ENCODE data around the gene CLIP1. TPM values are rescaled to one million over a fixed set of nuclear protein-coding genes. Genes with fewer than 3 reads are reported as not detected.

Gene CLIP1
- total RNA-seq, 1 experiment from 2014 or later, result 62.2 TPM

- CTCF ChIA-PET, result no interaction called here
- Histone ChIP-seq H3K4me3 (ENCODE audit: low read depth, low read length, poor library complexity, severe bottlenecking) (no peak overlapping the region), H3K27ac (ENCODE audit: low read depth, low read length, poor library complexity, severe bottlenecking) (no peak overlapping the region), H3K4me1 (ENCODE audit: insufficient read depth, low read length, poor library complexity, severe bottlenecking) (no peaks in the 10 kb centered on the region), H3K27me3 (replicated peaks; ENCODE audit: insufficient read depth, low read depth, low read length, poor library complexity) (no peaks in the 10 kb centered on the region), H3K9me3 (ENCODE audit: low read depth, low read length, poor library complexity, severe bottlenecking) (no peaks in the 10 kb centered on the region), H3K36me3 (ENCODE audit: insufficient read depth, low read length, poor library complexity, severe bottlenecking) (no peaks in the 10 kb centered on the region)
- BruUV-seq (replicated peaks), result no TSS peak
- intact Hi-C loops (cut with micrococcal nuclease; ENCODE audit: unreplicated experiment), result no loop called here
- TF ChIP-seq EZH2 (IDR thresholded peaks at IDR 0.05; ENCODE audit: borderline replicate concordance, low read depth, low read length, poor library complexity, severe bottlenecking) (no peak), CTCF (conservative IDR thresholded peaks at IDR 0.05; ENCODE audit: low read depth, low read length) (no peak)
- DNase-seq (ENCODE audit: low spot score), result no peak
- POLR2A ChIA-PET (ENCODE audit: low non-redundant PET), result no interaction called here
These were observed 186.7 kb downstream of the CLIP1 start for GRCh38 chr12:122235741-122236140.

DNA sequence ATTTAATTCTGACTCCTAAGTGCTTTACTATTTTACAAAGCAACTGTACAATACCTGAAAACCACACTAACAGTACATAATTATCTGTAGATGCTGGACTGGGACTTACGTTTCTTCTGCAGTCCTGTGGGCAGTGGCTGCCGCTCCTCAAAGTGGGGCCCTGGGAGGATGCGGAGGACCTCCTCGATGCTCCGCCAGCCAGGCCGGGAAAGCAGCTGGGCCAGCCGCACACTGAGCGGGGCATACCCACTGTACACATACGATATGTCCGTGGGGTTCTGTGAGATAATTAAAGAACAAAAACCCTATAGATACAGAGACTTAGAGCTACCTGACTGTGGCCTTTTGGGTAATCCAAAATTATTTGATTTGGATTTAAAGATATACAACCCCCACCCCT, 189.8 kb downstream of the CLIP1 start:
- ChIA-PET CTCF (no interaction called here), POLR2A (ENCODE audit: low non-redundant PET) (no interaction called here)
- no peaks in the 10 kb centered on the region for H3K9me3 ChIP-seq (ENCODE audit: low read depth, low read length, poor library complexity, severe bottlenecking)
- no peaks in the 10 kb centered on the region for H3K27me3 ChIP-seq (replicated peaks; ENCODE audit: insufficient read depth, low read depth, low read length, poor library complexity)
- no peak overlapping the region for H3K4me3 ChIP-seq (ENCODE audit: low read depth, low read length, poor library complexity, severe bottlenecking)
- DNase-seq (ENCODE audit: low spot score), result no peak
- no peak for TF ChIP-seq CTCF (conservative IDR thresholded peaks at IDR 0.05; ENCODE audit: low read depth, low read length)
- TF ChIP-seq EZH2 (IDR thresholded peaks at IDR 0.05; ENCODE audit: borderline replicate concordance, low read depth, low read length, poor library complexity, severe bottlenecking), result no peak
- intact Hi-C loops (cut with micrococcal nuclease; ENCODE audit: unreplicated experiment), result no loop called here
- H3K36me3 ChIP-seq (ENCODE audit: insufficient read depth, low read length, poor library complexity, severe bottlenecking), result no peaks in the 10 kb centered on the region
- H3K4me1 ChIP-seq (ENCODE audit: insufficient read depth, low read length, poor library complexity, severe bottlenecking), result no peaks in the 10 kb centered on the region
- no peak overlapping the region for H3K27ac ChIP-seq (ENCODE audit: low read depth, low read length, poor library complexity, severe bottlenecking)
- no TSS peak for BruUV-seq (replicated peaks)

DNA sequence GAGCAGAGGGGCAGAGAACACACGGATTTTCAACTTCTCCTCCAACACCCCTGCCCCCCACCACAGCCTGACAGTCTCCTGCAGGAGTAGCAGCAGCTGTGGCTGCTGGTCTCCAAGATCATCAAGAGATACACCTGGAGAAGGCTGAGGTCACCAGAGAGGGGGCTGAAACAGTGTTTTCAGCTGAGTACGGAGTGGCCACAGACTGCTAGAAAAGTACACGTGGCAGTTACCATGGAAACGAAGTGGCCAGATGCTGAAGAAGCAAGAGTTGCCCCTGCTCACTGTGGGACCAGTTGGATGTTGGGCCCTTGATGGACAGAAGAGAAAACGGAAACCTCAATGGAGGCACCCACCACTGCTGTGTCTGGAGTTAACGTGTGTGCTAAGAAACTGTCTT, 191.7 kb downstream of the CLIP1 start:
- POLR2A ChIA-PET (ENCODE audit: low non-redundant PET), result no interaction called here
- Histone ChIP-seq H3K27ac (ENCODE audit: low read depth, low read length, poor library complexity, severe bottlenecking) (no peak overlapping the region), H3K9me3 (ENCODE audit: low read depth, low read length, poor library complexity, severe bottlenecking) (no peaks in the 10 kb centered on the region), H3K4me1 (ENCODE audit: insufficient read depth, low read length, poor library complexity, severe bottlenecking) (peaks cover 8% of the 10 kb centered on the region), H3K4me3 (ENCODE audit: low read depth, low read length, poor library complexity, severe bottlenecking) (no peak overlapping the region), H3K27me3 (replicated peaks; ENCODE audit: insufficient read depth, low read depth, low read length, poor library complexity) (no peaks in the 10 kb centered on the region), H3K36me3 (ENCODE audit: insufficient read depth, low read length, poor library complexity, severe bottlenecking) (no peaks in the 10 kb centered on the region)
- BruUV-seq (replicated peaks), result no TSS peak
- intact Hi-C loops (cut with micrococcal nuclease; ENCODE audit: unreplicated experiment), result no loop called here
- TF ChIP-seq CTCF (conservative IDR thresholded peaks at IDR 0.05; ENCODE audit: low read depth, low read length) (no peak), EZH2 (IDR thresholded peaks at IDR 0.05; ENCODE audit: borderline replicate concordance, low read depth, low read length, poor library complexity, severe bottlenecking) (no peak)
- CTCF ChIA-PET, result no interaction called here
- no peak for DNase-seq (ENCODE audit: low spot score)

All from A673 (cell line).